Liver (tissue), 3 donors: ENCODE data around the gene PFKFB3.

ENCODE experiments used
- ATF3 ChIP-seq: IDR thresholded peaks from 2 replicates; pipeline ENCODE4 v1.6.1; 2016; ENCODE audit warnings: antibody characterized with exemption
- CTCF ChIP-seq: fragments of 150-350 bp; IDR thresholded peaks from 2 replicates; pipeline ENCODE4 v1.5.1; 2017; ENCODE audit warnings: improper control_type of control experiment, low read depth, low read length; ENCODE audit not compliant: missing input control
- EGR1 ChIP-seq, 2 donors: IDR thresholded peaks; 2 replicates each; pipeline ENCODE4 v1.6.1; 2016 to 2018; ENCODE audit warnings: antibody characterized with exemption in 2 of 2, low read depth in 2 of 2
- GABPA ChIP-seq, 2 donors: IDR thresholded peaks in 1 of 2; conservative IDR thresholded peaks in 1 of 2; 2 replicates each; pipeline ENCODE4 v1.6.1; 2016; ENCODE audit warnings: antibody characterized with exemption in 2 of 2, mild to moderate bottlenecking in 1 of 2, moderate library complexity in 1 of 2
- JUND ChIP-seq, 2 donors: IDR thresholded peaks; 2 replicates each; pipeline ENCODE4 v1.6.1; 2016; ENCODE audit warnings: antibody characterized with exemption in 2 of 2
- MAX ChIP-seq: IDR thresholded peaks from 2 replicates; pipeline ENCODE4 v1.6.1; 2016; ENCODE audit warnings: antibody characterized with exemption
- NR2F2 ChIP-seq: IDR thresholded peaks from 2 replicates; pipeline ENCODE4 v1.6.1; 2016; ENCODE audit warnings: antibody characterized with exemption
- RAD21 ChIP-seq, 2 donors: IDR thresholded peaks; 2 replicates each; pipeline ENCODE4 v1.6.1; 2016; ENCODE audit warnings: antibody characterized with exemption in 2 of 2, mild to moderate bottlenecking in 2 of 2
- REST ChIP-seq: IDR thresholded peaks from 2 replicates; pipeline ENCODE4 v1.6.1; 2016; ENCODE audit warnings: antibody characterized with exemption, mild to moderate bottlenecking
- SP1 ChIP-seq: IDR thresholded peaks from 2 replicates; pipeline ENCODE4 v1.6.1; 2018; ENCODE audit warnings: antibody characterized with exemption, mild to moderate bottlenecking
- TAF1 ChIP-seq: conservative IDR thresholded peaks from 2 replicates; pipeline ENCODE4 v1.6.1; 2016; ENCODE audit warnings: antibody characterized with exemption, mild to moderate bottlenecking
- YY1 ChIP-seq: IDR thresholded peaks from 2 replicates; pipeline ENCODE4 v1.6.1; 2016; ENCODE audit warnings: antibody characterized with exemption, mild to moderate bottlenecking
- donor health status: healthy.
- donor health status: healthy.

GRCh38 chr10:6275022-6275997 is 72.6 kb downstream of the PFKFB3 start:
- TF ChIP-seq EGR1 (IDR thresholded peaks at IDR 0.05; ENCODE audit: low read depth in 2 of 2) (no peak), CTCF (no peak), JUND (IDR thresholded peaks at IDR 0.05) (peak; percentile 89 to 91), YY1 (peak; percentile 30), NR2F2 (no peak), RAD21 (IDR thresholded peaks at IDR 0.05) (peak in 1 of 2 donors; percentile 34), TAF1 (no peak), SP1 (no peak), ATF3 (no peak), MAX (no peak), GABPA (IDR thresholded peaks at IDR 0.05 in 1 of 2, conservative IDR thresholded peaks at IDR 0.05 in 1 of 2) (peak in 1 of 2 donors; percentile 27), REST (no peak)
